Lower lobe of right lung (tissue), 2 donors: ENCODE data around the gene NSUN2. TPM values are rescaled to one million over a fixed set of nuclear protein-coding genes. Genes with fewer than 3 reads are reported as not detected.

Experiments
- ATAC-seq, 2 donors: fragments of 200-7000 bp; cut with Tn5 transposase; one replicate each; pipeline ENCODE4 v1.9.1; 2020 to 2022; ENCODE audit warnings: mild to moderate bottlenecking in 2 of 2, moderate library complexity in 2 of 2
- DNase-seq: peaks from one replicate; pipeline ENCODE4 v3.0.0-alpha.2; 2020
- H3K27ac ChIP-seq: fragments of 200-600 bp; one replicate; pipeline ENCODE4 v1.8.0; 2022
- H3K27me3 ChIP-seq: fragments of 200-600 bp; one replicate; pipeline ENCODE4 v1.8.0; 2022; ENCODE audit warnings: low read depth
- H3K36me3 ChIP-seq: fragments of 200-600 bp; one replicate; pipeline ENCODE4 v1.8.0; 2022; ENCODE audit warnings: mild to moderate bottlenecking
- H3K4me1 ChIP-seq: fragments of 200-600 bp; one replicate; pipeline ENCODE4 v1.8.0; 2022
- H3K4me3 ChIP-seq: fragments of 200-600 bp; one replicate; pipeline ENCODE4 v1.8.0; 2022; ENCODE audit warnings: mild to moderate bottlenecking
- H3K9me3 ChIP-seq: fragments of 200-600 bp; one replicate; pipeline ENCODE4 v1.8.0; 2022
- intact Hi-C: fragments of 100-400 bp; cut with DNase I; formaldehyde crosslinking; loops from one replicate; pipeline ENCODE4 v1.11.0; 2022
- total RNA-seq: library from RNA; stranded (reverse); fragmentation: NEBNext Ultra II Directional; extraction: Animal tissue kit (Norgen Biotek cat#: 25700); gene quantifications from one replicate; pipeline ENCODE4 v1.2.1, GENCODE V29; 2021
- TF ChIP-seq, protein P1 (sequence below): fragments of 200-600 bp; IDR thresholded peaks from one replicate; pipeline ENCODE4 v1.8.0; 2022; ENCODE audit warnings: antibody characterized with exemption, mild to moderate bottlenecking
- donor health status: DM: no; HTN: yes; CAD: no; lungs with severe emphysema.

NSUN2 gene
- total RNA-seq, 1 donor from 2014 or later = 43.3 TPM

DNA sequence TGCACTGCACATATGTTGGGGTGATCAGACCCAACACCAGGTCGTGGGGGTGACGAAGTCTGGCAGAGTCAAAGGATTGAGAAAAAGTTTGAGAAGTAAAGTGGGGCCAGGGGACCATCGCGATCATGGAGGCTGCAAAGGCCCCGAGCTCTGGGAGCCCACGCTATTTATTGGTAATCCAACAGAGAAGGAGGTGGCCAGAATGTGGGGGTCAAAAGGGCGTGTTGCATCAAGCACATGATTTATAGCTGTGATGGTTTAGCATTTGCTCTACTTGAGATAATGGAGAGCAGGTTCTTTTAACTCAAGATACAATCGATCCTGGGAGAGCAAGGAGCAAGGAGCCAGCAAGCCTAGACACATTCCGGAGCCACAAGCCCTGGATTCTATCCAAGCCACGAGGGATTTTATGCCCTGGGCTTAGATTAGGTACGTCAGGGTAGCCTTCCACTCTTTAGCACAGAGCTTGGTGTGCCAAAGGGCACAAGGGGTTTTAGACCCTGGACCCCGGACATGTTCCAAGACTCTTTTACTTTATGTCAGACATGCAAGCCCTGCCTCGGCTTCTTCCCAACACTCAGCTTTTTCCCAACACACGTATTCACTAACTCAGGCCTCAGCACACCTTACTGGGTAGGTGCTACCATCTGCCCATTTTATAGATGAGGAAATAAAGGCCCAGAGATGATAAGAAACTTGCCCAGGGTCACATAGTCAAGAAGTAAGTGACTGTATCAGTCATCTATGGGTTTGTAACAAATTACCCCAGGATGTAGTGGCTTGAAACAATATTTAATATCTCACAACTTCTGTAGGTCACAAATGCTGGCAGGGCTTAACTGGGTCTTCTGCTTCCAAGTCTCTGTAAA, 39.5 kb downstream of the NSUN2 start:
- no peaks in the 10 kb centered on the region for H3K9me3 ChIP-seq
- no peaks in the 10 kb centered on the region for H3K27me3 ChIP-seq
- intact Hi-C loops = no loop called here
- TF ChIP-seq, protein P1, sequence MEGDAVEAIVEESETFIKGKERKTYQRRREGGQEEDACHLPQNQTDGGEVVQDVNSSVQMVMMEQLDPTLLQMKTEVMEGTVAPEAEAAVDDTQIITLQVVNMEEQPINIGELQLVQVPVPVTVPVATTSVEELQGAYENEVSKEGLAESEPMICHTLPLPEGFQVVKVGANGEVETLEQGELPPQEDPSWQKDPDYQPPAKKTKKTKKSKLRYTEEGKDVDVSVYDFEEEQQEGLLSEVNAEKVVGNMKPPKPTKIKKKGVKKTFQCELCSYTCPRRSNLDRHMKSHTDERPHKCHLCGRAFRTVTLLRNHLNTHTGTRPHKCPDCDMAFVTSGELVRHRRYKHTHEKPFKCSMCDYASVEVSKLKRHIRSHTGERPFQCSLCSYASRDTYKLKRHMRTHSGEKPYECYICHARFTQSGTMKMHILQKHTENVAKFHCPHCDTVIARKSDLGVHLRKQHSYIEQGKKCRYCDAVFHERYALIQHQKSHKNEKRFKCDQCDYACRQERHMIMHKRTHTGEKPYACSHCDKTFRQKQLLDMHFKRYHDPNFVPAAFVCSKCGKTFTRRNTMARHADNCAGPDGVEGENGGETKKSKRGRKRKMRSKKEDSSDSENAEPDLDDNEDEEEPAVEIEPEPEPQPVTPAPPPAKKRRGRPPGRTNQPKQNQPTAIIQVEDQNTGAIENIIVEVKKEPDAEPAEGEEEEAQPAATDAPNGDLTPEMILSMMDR = no peak
- DNase-seq = no peak
- H3K36me3 ChIP-seq = peaks cover 21% of the 10 kb centered on the region
- H3K4me1 ChIP-seq = no peaks in the 10 kb centered on the region
- no peak overlapping the region for H3K27ac ChIP-seq
- H3K4me3 ChIP-seq = no peak overlapping the region
- no peak for ATAC-seq

DNA sequence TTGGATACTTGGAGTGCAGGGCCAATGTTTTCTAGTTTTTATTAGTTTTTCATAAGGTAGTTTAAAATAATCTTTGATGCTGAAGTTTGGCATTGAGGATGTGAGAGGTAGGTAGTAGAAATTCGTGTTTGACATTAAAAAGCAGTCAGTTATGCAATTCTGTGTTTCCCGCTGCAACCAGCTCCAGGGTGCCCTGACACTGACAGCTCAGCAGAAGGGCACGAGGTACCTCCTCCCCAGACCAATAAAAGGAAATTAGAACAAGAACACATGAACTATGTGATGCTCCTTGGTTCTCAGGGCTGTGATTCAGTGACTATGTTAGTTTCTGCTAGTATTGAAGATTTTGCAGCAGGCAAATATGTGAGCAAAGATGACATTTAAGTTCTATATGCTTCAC, 40.2 kb downstream of the NSUN2 start:
- TF ChIP-seq, protein P1 = no peak
- DNase-seq (no peak), ATAC-seq (no peak)
- H3K36me3 ChIP-seq = peaks cover 15% of the 10 kb centered on the region
- H3K4me3 ChIP-seq = no peak overlapping the region
- no peaks in the 10 kb centered on the region for H3K9me3 ChIP-seq
- H3K27me3 ChIP-seq = no peaks in the 10 kb centered on the region
- no peak overlapping the region for H3K27ac ChIP-seq
- intact Hi-C loops = no loop called here
- H3K4me1 ChIP-seq = no peaks in the 10 kb centered on the region

DNA sequence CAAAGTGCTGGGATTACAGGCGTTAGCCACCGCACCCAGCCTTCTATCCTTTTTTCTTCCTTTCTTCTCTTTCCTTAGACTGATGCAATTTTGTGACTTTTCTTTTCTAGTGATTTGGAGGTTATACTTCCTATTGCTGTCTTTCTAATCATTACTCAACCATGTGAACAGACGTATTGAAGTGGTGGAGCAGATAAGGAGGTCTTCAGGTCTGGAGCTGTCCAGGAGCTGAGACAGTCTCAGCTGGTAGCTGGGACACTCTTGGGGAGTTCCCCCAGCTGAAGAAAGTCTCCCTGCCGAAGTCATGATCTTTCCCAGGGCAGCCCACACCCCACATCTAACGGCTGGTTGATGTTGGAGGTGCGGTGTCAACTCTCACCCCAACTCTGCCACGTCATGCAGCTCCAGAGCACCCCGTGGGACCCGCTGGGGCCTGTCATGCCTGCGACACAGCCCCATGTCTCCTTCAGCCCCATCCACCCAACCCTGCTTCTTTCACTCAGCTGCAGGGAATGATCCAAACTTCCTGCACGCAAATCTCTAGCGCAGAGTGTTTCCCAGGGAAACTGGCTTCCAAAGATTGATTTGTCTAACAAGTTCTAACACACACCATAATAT, 41.1 kb downstream of the NSUN2 start:
- DNase-seq (no peak), ATAC-seq (no peak)
- Histone ChIP-seq H3K4me3 (no peak overlapping the region), H3K36me3 (peaks cover 7% of the 10 kb centered on the region), H3K9me3 (no peaks in the 10 kb centered on the region), H3K27ac (no peak overlapping the region), H3K4me1 (no peaks in the 10 kb centered on the region), H3K27me3 (no peaks in the 10 kb centered on the region)
- intact Hi-C loops = no loop called here
- TF ChIP-seq, protein P1 = no peak

DNA sequence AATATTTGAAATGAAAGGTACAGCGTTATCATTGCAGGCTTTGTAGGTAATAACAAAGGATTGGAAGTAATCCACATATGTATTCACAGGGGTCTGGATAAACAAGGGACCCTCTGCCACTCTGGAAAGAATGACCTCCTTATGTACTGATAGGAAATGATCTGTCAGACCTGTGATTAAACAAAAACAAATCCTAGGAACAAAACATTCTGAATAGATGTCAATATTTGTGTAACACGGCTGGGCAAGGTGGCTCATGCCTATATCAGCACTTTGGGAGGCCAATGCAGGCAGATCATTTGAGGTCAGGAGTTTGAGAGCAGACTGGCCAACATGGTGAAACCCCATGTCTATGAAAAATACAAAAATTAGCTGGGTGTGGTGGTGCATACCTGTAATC, 42.3 kb downstream of the NSUN2 start:
- ATAC-seq = no peak
- TF ChIP-seq, protein P1 = no peak
- intact Hi-C loops = no loop called here
- H3K27me3 ChIP-seq = no peaks in the 10 kb centered on the region
- no peak for DNase-seq
- no peaks in the 10 kb centered on the region for H3K9me3 ChIP-seq
- H3K4me1 ChIP-seq = no peaks in the 10 kb centered on the region
- no peak overlapping the region for H3K4me3 ChIP-seq
- no peaks in the 10 kb centered on the region for H3K36me3 ChIP-seq
- no peak overlapping the region for H3K27ac ChIP-seq

DNA sequence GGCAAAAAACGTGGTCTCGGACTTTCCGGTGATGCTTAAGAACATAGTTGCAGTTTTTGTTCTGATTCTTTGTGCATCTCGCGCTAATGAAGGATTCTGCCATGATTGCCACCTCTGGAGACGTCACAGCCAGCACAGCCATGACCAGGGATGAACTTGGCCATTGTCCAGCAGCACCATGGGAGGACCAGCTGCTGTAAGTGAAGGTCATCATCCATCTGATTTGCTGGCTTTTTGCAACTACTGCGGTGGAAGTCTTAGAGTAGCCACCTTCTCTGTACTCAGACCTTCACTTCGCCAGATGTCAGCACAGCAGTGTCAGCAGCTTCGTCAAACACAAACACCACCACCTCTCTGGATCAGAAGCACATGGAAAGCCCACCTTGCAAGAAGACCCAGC, 45.7 kb downstream of the NSUN2 start:
- Histone ChIP-seq H3K36me3 (no peaks in the 10 kb centered on the region), H3K27me3 (peaks cover 24% of the 10 kb centered on the region), H3K4me1 (peaks cover 7% of the 10 kb centered on the region), H3K4me3 (no peak overlapping the region), H3K9me3 (no peaks in the 10 kb centered on the region), H3K27ac (no peak overlapping the region)
- intact Hi-C loops = no loop called here
- DNase-seq (no peak), ATAC-seq (no peak)
- TF ChIP-seq, protein P1 = no peak
